Measurements from ENCODE around the gene ACVR1B.
"Not testable (repeated sequence)": the region's sequence is repeated elsewhere in the genome, so short reads cannot be mapped to it uniquely, and the experiment has no call there.

- TF ChIP-seq BHLHE40 (IDR thresholded peaks at IDR 0.05; ENCODE audit: low read length); ZFX (CRISPR knock-in tag; IDR thresholded peaks at IDR 0.05); ZFP30 (CRISPR knock-in tag; IDR thresholded peaks at IDR 0.05; ENCODE audit: borderline replicate concordance); POLR2A (conservative IDR thresholded peaks at IDR 0.05); TBL1XR1 (IDR thresholded peaks at IDR 0.05; ENCODE audit: low read length in 2 of 2); EZH2 (IDR thresholded peaks at IDR 0.05; ENCODE audit: borderline replicate concordance, low read depth, low read length); LARP7 (IDR thresholded peaks at IDR 0.05); BRF1 (IDR thresholded peaks at IDR 0.05; ENCODE audit: borderline replicate concordance, extremely low read depth, insufficient read length); SMARCA4 (IDR thresholded peaks at IDR 0.05); ETV6 (IDR thresholded peaks at IDR 0.05; ENCODE audit: borderline replicate concordance in 1 of 2, low read depth in 2 of 2, low read length in 1 of 2); ETV6 (CRISPR knock-in tag; IDR thresholded peaks at IDR 0.05; ENCODE audit: borderline replicate concordance); RFX1 (IDR thresholded peaks at IDR 0.05): not testable (repeated sequence)
- TF ChIP-seq, protein P1, sequence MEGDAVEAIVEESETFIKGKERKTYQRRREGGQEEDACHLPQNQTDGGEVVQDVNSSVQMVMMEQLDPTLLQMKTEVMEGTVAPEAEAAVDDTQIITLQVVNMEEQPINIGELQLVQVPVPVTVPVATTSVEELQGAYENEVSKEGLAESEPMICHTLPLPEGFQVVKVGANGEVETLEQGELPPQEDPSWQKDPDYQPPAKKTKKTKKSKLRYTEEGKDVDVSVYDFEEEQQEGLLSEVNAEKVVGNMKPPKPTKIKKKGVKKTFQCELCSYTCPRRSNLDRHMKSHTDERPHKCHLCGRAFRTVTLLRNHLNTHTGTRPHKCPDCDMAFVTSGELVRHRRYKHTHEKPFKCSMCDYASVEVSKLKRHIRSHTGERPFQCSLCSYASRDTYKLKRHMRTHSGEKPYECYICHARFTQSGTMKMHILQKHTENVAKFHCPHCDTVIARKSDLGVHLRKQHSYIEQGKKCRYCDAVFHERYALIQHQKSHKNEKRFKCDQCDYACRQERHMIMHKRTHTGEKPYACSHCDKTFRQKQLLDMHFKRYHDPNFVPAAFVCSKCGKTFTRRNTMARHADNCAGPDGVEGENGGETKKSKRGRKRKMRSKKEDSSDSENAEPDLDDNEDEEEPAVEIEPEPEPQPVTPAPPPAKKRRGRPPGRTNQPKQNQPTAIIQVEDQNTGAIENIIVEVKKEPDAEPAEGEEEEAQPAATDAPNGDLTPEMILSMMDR (IDR thresholded peaks at IDR 0.05 in 2 of 3, conservative IDR thresholded peaks at IDR 0.05 in 1 of 3; ENCODE audit: insufficient read depth in 2 of 3, low read depth in 1 of 3, low read length in 3 of 3) = not testable (repeated sequence)
- TF ChIP-seq, protein P2, sequence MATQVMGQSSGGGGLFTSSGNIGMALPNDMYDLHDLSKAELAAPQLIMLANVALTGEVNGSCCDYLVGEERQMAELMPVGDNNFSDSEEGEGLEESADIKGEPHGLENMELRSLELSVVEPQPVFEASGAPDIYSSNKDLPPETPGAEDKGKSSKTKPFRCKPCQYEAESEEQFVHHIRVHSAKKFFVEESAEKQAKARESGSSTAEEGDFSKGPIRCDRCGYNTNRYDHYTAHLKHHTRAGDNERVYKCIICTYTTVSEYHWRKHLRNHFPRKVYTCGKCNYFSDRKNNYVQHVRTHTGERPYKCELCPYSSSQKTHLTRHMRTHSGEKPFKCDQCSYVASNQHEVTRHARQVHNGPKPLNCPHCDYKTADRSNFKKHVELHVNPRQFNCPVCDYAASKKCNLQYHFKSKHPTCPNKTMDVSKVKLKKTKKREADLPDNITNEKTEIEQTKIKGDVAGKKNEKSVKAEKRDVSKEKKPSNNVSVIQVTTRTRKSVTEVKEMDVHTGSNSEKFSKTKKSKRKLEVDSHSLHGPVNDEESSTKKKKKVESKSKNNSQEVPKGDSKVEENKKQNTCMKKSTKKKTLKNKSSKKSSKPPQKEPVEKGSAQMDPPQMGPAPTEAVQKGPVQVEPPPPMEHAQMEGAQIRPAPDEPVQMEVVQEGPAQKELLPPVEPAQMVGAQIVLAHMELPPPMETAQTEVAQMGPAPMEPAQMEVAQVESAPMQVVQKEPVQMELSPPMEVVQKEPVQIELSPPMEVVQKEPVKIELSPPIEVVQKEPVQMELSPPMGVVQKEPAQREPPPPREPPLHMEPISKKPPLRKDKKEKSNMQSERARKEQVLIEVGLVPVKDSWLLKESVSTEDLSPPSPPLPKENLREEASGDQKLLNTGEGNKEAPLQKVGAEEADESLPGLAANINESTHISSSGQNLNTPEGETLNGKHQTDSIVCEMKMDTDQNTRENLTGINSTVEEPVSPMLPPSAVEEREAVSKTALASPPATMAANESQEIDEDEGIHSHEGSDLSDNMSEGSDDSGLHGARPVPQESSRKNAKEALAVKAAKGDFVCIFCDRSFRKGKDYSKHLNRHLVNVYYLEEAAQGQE (IDR thresholded peaks at IDR 0.05; ENCODE audit: borderline replicate concordance) = not testable (repeated sequence)
- TF ChIP-seq, protein P2 (CRISPR knock-in tag; IDR thresholded peaks at IDR 0.05; ENCODE audit: low read depth) = not testable (repeated sequence)
- TF ChIP-seq, protein P3, sequence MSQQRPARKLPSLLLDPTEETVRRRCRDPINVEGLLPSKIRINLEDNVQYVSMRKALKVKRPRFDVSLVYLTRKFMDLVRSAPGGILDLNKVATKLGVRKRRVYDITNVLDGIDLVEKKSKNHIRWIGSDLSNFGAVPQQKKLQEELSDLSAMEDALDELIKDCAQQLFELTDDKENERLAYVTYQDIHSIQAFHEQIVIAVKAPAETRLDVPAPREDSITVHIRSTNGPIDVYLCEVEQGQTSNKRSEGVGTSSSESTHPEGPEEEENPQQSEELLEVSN (IDR thresholded peaks at IDR 0.05; ENCODE audit: borderline replicate concordance in 1 of 2, extremely low read depth in 1 of 2, insufficient read depth in 1 of 2, insufficient read length in 1 of 2, low read depth in 1 of 2, low read length in 1 of 2, poor library complexity in 1 of 2, severe bottlenecking in 1 of 2) = not testable (repeated sequence)
Measured at GRCh38 chr12:51979306-51979705, 27.8 kb downstream of the ACVR1B start.
